Panc1 (cell line): ENCODE measurements around the gene SMC5. TPM values are rescaled to one million over a fixed set of nuclear protein-coding genes. Genes with fewer than 3 reads are reported as not detected.

Source experiments
- ATAC-seq: fragments of 200-7000 bp; cut with Tn5 transposase; 2 replicates; pipeline ENCODE4 v1.9.1; 2020; ENCODE audit warnings: mild to moderate bottlenecking, moderate library complexity
- BruUV-seq: library from RNA; stranded (reverse); fragments of 400-500 nt; replicated peaks from 2 replicates; lab custom pipeline; 2021; lab: Mats Ljungman, UMichigan
- CTCF ChIA-PET: fragments of 300-600 bp; sonication (Branson Sonifier 250); formaldehyde crosslinking; loops from one replicate; lab custom pipeline; 2022; ENCODE audit warnings: antibody characterized with exemption; lab: Charles Lee
- POLR2A ChIA-PET: fragments of 300-600 bp; sonication (Branson Sonifier 250); formaldehyde crosslinking; loops from one replicate; lab custom pipeline; 2022; ENCODE audit warnings: antibody characterized with exemption; lab: Charles Lee
- DNase-seq: peaks from one replicate; pipeline ENCODE4 v3.0.0-alpha.2; 2010; ENCODE audit warnings: low read depth, low spot score
- H3K27ac ChIP-seq: 2 replicates; pipeline ENCODE4 v1.5.1; 2011; ENCODE audit warnings: mild to moderate bottlenecking, low read length, inconsistent platforms
- H3K27me3 ChIP-seq: fragments of 200-500 bp; sonication (Bioruptor generic); 2 replicates; pipeline ENCODE4 v1.6.0; 2014; ENCODE audit warnings: low read length, inconsistent platforms; ENCODE audit not compliant: control insufficient read depth, insufficient read depth
- H3K36me3 ChIP-seq: fragments of 200-500 bp; sonication (Bioruptor generic); 2 replicates; pipeline ENCODE4 v1.5.1; 2014; ENCODE audit warnings: inconsistent platforms, mild to moderate bottlenecking, low read length, moderate library complexity; ENCODE audit not compliant: control insufficient read depth, insufficient read depth
- H3K4me1 ChIP-seq: 2 replicates; pipeline ENCODE4 v1.5.1; 2011; ENCODE audit warnings: inconsistent platforms, mild to moderate bottlenecking, low read length, moderate library complexity; ENCODE audit not compliant: control insufficient read depth, insufficient read depth
- H3K4me3 ChIP-seq, 2 experiments: 2 replicates each; pipeline ENCODE4 v1.5.1; 2011 to 2012; ENCODE audit warnings: low read depth in 2 of 2, low read length in 2 of 2, mild to moderate bottlenecking in 2 of 2, inconsistent platforms in 1 of 2, moderate library complexity in 1 of 2
- H3K9me3 ChIP-seq: fragments of 200-500 bp; sonication (Bioruptor generic); 2 replicates; pipeline ENCODE4 v1.5.1; 2014; ENCODE audit warnings: low read depth, mild to moderate bottlenecking, inconsistent platforms, low read length, moderate library complexity; ENCODE audit not compliant: control insufficient read depth, insufficient read depth
- CTCF ChIP-seq: fragments of 450-650 bp; IDR thresholded peaks from 2 replicates; pipeline ENCODE4 v1.5.1; 2017; ENCODE audit warnings: mild to moderate bottlenecking
- POLR2AphosphoS5 ChIP-seq: IDR thresholded peaks from 2 replicates; pipeline ENCODE4 v1.6.1; 2012; ENCODE audit warnings: mild to moderate bottlenecking, low read depth, low read length, moderate library complexity
- REST ChIP-seq, 2 experiments: IDR thresholded peaks; 2 replicates each; pipeline ENCODE4 v1.6.1; 2011 to 2012; ENCODE audit warnings: low read depth in 2 of 2, control low read depth in 1 of 2, low read length in 1 of 2, mild to moderate bottlenecking in 1 of 2, moderate library complexity in 1 of 2; ENCODE audit not compliant: insufficient read depth in 1 of 2
- SIN3A ChIP-seq: IDR thresholded peaks from 2 replicates; pipeline ENCODE4 v1.6.1; 2012; ENCODE audit warnings: low read depth, mild to moderate bottlenecking, low read length, moderate library complexity, borderline replicate concordance; ENCODE audit not compliant: insufficient read depth
- TCF7L2 ChIP-seq: IDR thresholded peaks from 2 replicates; pipeline ENCODE4 v1.6.1; 2011; ENCODE audit warnings: mild to moderate bottlenecking, low read depth, low read length, inconsistent platforms
- in situ Hi-C: cut with HindIII; loops from 2 replicates; pipeline ENCODE4 v1.10.0; 2016; ENCODE audit warnings: low sequenced_read_pairs, low pct_unique_long_range_greater_than_20kb
- intact Hi-C: fragments of 100-400 bp; cut with micrococcal nuclease; formaldehyde crosslinking; loops from one replicate; pipeline ENCODE4 v1.10.0; 2022; ENCODE audit not compliant: unreplicated experiment
- total RNA-seq: library from RNA; stranded (reverse); gene quantifications from one replicate; pipeline ENCODE4 v1.2.1, GENCODE V29; 2021; ENCODE audit not compliant: unreplicated experiment

SMC5 gene
- total RNA-seq, 1 experiment from 2014 or later: 12.9 TPM

GRCh38 chr9:70278305-70278704, 19.5 kb downstream of the SMC5 start:
- no peaks in the 10 kb centered on the region for H3K9me3 ChIP-seq
- TF ChIP-seq REST (IDR thresholded peaks at IDR 0.05; ENCODE audit: insufficient read depth in 1 of 2, low read depth in 2 of 2, low read length in 1 of 2) (no peak), SIN3A (no peak), POLR2AphosphoS5 (no peak), TCF7L2 (no peak), CTCF (no peak)
- ChIA-PET CTCF (no interaction called here), POLR2A (no interaction called here)
- no peak for DNase-seq
- no peaks in the 10 kb centered on the region for H3K4me1 ChIP-seq
- no TSS peak for BruUV-seq
- H3K4me3 ChIP-seq: no peak overlapping the region
- in situ Hi-C loops (no loop called here), intact Hi-C loops (no loop called here)
- H3K27me3 ChIP-seq: no peaks in the 10 kb centered on the region
- H3K36me3 ChIP-seq: peaks cover 29% of the 10 kb centered on the region; the same call in 1 of the 2 replicates
- H3K27ac ChIP-seq: no peak overlapping the region
- no peak for ATAC-seq

GRCh38 chr9:70283848-70284247, 25.1 kb downstream of the SMC5 start:
- Histone ChIP-seq H3K27me3 (no peaks in the 10 kb centered on the region), H3K27ac (no peak overlapping the region), H3K36me3 (peaks cover 17% of the 10 kb centered on the region; the same call in 1 of the 2 replicates), H3K4me3 (no peak overlapping the region), H3K4me1 (no peaks in the 10 kb centered on the region), H3K9me3 (no peaks in the 10 kb centered on the region)
- ChIA-PET POLR2A (no interaction called here), CTCF (no interaction called here)
- ATAC-seq (no peak), DNase-seq (no peak)
- intact Hi-C loops (no loop called here), in situ Hi-C loops (no loop called here)
- BruUV-seq: no TSS peak
- TF ChIP-seq REST (IDR thresholded peaks at IDR 0.05; ENCODE audit: insufficient read depth in 1 of 2, low read depth in 2 of 2, low read length in 1 of 2): no peak
- no peak for TF ChIP-seq POLR2AphosphoS5
- no peak for TF ChIP-seq TCF7L2
- no peak for TF ChIP-seq SIN3A
- no peak for TF ChIP-seq CTCF
